OCI-M2 (cell line): Measurements from ENCODE around the gene MIS18A.

Experiments
- DNase-seq: peaks from one replicate; lab custom pipeline; 2025; ENCODE audit not compliant: unreplicated experiment; lab: John Stamatoyannopoulos, UW

Gene MIS18A

DNA sequence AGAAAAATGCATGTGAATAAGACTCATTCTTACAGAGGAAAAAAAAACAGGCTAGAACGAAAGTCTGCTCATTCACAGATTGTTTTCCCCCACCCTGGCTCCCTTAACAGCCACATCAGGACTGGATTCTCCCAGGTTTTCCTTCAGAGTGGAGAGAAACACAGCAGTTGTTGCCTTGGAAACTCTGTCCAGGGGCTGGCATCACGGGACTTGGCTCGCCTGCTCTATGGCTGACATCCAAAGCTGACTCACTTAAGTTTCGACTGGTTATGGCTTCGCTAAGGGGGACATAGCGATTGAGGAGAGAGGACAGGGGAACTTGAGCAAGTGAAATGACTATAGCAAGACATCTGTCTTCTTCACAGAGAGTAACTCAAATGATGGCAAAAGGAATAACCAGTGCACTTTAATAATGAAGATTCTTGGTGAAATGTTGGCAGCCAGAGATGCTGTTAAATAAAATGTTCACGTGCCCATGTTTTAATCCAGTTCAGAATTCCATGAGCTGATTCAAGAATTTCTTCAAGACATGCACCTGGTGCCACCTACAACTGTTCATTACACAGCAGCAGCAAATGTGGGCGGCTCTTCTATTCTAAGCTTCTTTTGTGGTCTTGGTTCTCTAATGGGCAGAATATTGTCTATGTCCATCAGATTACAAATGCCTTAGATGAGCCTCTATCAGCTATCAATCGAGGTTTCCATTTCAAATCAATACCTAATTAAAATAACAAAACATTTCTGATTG lies 21.8 kb downstream of the MIS18A start:
- no peak for DNase-seq

DNA sequence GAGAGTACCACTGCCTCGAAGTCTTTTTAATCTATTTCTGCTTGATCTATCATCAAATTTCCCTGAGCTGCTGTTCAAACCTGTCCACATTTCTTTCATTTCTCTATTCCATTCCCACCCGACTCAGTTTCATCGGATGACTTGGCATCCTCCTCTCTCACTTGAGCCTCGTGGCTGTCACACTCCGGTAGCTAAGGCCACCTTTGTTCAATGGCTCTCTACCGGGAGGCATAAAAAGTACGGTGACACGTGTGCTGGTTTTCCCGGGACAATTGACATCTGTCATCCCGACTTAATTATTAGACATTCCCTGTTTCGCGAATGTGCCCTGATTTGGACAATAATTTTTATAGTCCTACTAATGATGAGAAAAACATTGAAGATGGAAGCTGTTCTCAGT lies 22.6 kb downstream of the MIS18A start:
- DNase-seq: no peak

DNA sequence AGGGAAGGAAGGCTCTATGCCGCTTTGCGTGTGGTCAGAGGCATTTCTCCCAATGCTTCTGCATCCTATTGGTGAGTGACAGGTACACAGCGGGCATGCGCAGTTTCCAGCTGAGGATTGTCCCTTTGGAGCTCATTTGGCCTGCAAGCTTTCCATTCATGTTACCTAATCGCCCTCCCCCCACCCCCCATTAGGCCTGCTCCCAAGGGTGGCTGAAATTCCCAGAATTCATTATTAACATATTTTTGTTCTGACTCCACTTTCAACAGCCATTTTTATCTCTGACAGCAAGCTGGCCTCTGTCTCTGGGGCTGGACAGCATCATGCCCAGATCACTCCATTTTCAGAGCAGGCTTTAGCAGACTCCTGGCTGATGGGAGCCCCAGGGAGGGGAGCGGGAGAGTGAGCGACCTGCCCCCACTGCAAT lies 25.6 kb downstream of the MIS18A start:
- DNase-seq: no peak

DNA sequence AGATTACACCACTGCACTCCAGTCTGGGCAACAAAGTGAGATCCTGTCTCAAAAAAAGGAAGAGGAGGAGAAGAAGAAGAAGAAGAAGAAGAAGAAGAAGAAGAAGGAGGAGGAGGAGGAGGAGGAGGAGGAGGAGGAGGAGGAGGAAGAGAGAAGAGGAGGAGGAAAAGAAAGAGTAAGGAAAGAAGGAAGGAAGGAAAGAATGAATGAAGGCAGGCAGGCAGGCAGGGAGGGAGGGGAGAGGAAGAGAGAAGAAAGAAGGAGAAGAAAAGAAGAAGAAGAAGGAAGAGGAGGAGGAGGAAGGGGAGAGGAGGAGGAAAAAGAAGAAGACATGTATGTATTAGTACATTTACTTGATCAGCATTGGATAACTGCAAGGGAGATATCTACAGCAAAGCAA lies 26.7 kb downstream of the MIS18A start:
- DNase-seq: no peak

- no peak for DNase-seq
Measured at GRCh38 chr21:32249511-32250280, 29.2 kb downstream of the MIS18A start.

- no peak for DNase-seq
Measured at GRCh38 chr21:32248571-32249461, 30.0 kb downstream of the MIS18A start.

GRCh38 chr21:32246571-32247140 lies 32.2 kb downstream of the MIS18A start:
- DNase-seq: no peak

- no peak for DNase-seq
Measured at GRCh38 chr21:32245971-32246370, 32.9 kb downstream of the MIS18A start.

GRCh38 chr21:32240851-32241687 lies 37.8 kb downstream of the MIS18A start:
- DNase-seq: no peak

- DNase-seq: no peak
Measured at GRCh38 chr21:32239551-32239950, 39.3 kb downstream of the MIS18A start.

DNA sequence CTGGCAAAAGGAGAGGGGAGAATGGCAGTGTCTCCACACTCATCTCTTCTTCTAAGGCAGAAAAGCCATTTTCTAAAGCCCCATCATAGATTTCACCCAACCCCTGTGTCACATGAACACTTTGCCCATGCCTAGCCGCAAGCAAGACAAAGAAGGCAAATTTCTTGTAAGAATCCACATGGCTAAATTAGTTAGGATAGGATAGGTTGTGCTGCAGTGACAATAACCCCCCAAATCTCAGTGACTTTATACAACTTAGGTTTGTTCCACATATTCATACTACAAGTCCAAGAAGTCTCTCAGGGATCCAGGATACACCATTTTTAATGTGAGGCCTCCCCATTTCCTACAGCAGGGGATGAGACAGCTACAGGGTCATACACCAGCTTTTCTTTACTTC lies 40.8 kb downstream of the MIS18A start:
- DNase-seq: no peak

DNA sequence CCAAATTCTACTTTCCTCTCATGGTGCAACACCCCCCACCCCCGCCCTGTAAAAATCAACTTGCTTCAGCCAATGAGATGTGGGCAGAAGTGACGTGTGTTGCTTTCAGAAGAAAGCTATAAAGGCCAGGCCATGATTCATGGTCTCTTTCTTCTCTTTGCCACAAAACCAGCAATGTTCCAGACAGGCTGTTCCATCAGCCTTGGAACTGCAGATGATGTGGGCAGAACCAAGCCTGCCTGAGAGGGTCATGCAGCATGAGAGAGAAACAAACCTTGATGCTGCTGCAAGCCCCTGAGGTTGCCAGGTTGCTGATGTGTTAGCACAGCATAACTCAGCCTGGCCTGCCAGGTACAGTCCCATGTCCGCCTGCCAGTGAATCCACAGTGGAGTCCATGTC lies 41.8 kb downstream of the MIS18A start:
- DNase-seq: no peak

DNA sequence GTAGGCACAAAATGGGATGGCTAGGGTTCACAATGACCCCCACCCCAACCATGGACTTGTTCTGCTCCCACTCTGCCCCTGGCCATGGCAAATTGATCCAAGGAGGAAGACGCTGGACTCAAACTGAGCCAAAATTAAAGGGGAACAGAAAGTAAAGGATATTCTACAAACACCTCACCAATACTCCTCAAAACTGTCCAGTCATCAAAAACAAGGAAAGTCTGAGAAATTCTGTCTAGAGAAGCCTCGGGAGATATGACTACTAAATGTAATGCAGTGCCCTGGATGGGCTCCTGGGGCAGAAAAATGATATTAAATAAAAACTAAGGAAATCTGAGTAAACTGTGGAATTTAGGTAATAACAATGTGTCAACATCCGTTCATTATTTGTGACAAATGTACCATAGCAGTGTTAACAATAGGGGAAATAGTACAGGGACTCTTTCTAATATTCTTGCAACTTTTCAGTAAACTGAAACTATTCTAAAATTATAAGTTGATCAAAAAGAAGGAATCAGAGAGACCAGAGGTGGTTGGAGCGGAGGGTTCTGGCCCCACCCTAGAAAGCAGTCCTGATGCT lies 45.0 kb downstream of the MIS18A start:
- DNase-seq: no peak

GRCh38 chr21:32233055-32233546 lies 45.7 kb downstream of the MIS18A start:
- DNase-seq: no peak

- no peak for DNase-seq
Measured at GRCh38 chr21:32226444-32226843, 52.4 kb downstream of the MIS18A start.
